Neural cell (in vitro differentiated cells): ENCODE results near the gene BABAM2. TPM values are rescaled to one million over a fixed set of nuclear protein-coding genes. Genes with fewer than 3 reads are reported as not detected.

Source experiments
- H2AFZ ChIP-seq: fragments of 200-600, 300-800 bp; sonication (generic), shearing (Covaris generic); 2 replicates; pipeline ENCODE4 v1.6.0; 2014; ENCODE audit warnings: low read depth, mild to moderate bottlenecking, antibody characterized with exemption, low read length, moderate library complexity
- H3F3A ChIP-seq: fragments of 200-600 bp; shearing (Covaris generic); 2 replicates; pipeline ENCODE4 v1.6.1; 2016; ENCODE audit warnings: mild to moderate bottlenecking, moderate library complexity, mixed read lengths, antibody characterized with exemption, low read length; ENCODE audit not compliant: insufficient read depth, poor library complexity, severe bottlenecking
- H3K27ac ChIP-seq: fragments of 200-600, 300-800 bp; sonication (generic), shearing (Covaris generic); 2 replicates; pipeline ENCODE4 v1.5.1; 2014; ENCODE audit warnings: mild to moderate bottlenecking, low read length, moderate library complexity
- H3K27me3 ChIP-seq: fragments of 300-800, 200-600 bp; sonication (generic), shearing (Covaris generic); 2 replicates; pipeline ENCODE4 v1.6.0; 2014; ENCODE audit warnings: mild to moderate bottlenecking, low read depth, low read length, moderate library complexity; ENCODE audit not compliant: insufficient read depth
- H3K36me3 ChIP-seq: fragments of 300-800, 200-600 bp; sonication (generic), shearing (Covaris generic); 2 replicates; pipeline ENCODE4 v1.5.1; 2014; ENCODE audit warnings: mild to moderate bottlenecking, antibody characterized with exemption, low read length, moderate library complexity; ENCODE audit not compliant: insufficient read depth
- H3K4me2 ChIP-seq: fragments of 300-800, 200-600 bp; sonication (generic), shearing (Covaris generic); 2 replicates; pipeline ENCODE4 v1.6.0; 2014; ENCODE audit warnings: mild to moderate bottlenecking, low read length
- H3K4me3 ChIP-seq: fragments of 300-800, 200-600 bp; sonication (generic), shearing (Covaris generic); 2 replicates; pipeline ENCODE4 v1.5.1; 2014; ENCODE audit warnings: mild to moderate bottlenecking, low read length, moderate library complexity
- H3K79me2 ChIP-seq: fragments of 200-600 bp; shearing (Covaris generic); replicated peaks from 2 replicates; pipeline ENCODE4 v1.6.0; 2014; ENCODE audit warnings: mild to moderate bottlenecking, low read length, moderate library complexity; ENCODE audit not compliant: insufficient read depth
- H3K9ac ChIP-seq: fragments of 300-800, 200-600 bp; sonication (generic), shearing (Covaris generic); 2 replicates; pipeline ENCODE4 v1.6.1; 2016; ENCODE audit warnings: mild to moderate bottlenecking, low read length, mixed read lengths
- H3K9me2 ChIP-seq: fragments of 200-600 bp; shearing (Covaris generic); 2 replicates; pipeline ENCODE4 v1.6.1; 2016; ENCODE audit warnings: mild to moderate bottlenecking, low read length, mixed read lengths; ENCODE audit not compliant: insufficient read depth
- H3K9me3 ChIP-seq: fragments of 200-600, 300-800 bp; sonication (generic), shearing (Covaris generic); 2 replicates; pipeline ENCODE4 v1.6.1; 2016; ENCODE audit warnings: mild to moderate bottlenecking, mixed run types, low read length, moderate library complexity, mixed read lengths
- H4K20me1 ChIP-seq: fragments of 200-600 bp; shearing (Covaris generic); 2 replicates; pipeline ENCODE4 v1.6.1; 2016; ENCODE audit warnings: mild to moderate bottlenecking, mixed run types; ENCODE audit not compliant: insufficient read depth
- CTCF ChIP-seq: fragments of 450-650 bp; IDR thresholded peaks from 2 replicates; pipeline ENCODE4 v1.5.1; 2014; ENCODE audit warnings: antibody characterized with exemption, mild to moderate bottlenecking, moderate library complexity; ENCODE audit not compliant: poor library complexity, severe bottlenecking
- EP300 ChIP-seq: fragments of 450-650 bp; conservative IDR thresholded peaks from 2 replicates; pipeline ENCODE4 v1.6.1; 2014; ENCODE audit warnings: antibody characterized with exemption, mild to moderate bottlenecking, moderate library complexity; ENCODE audit not compliant: poor library complexity, severe bottlenecking
- EZH2 ChIP-seq: fragments of 200-600, 300-800 bp; shearing (Covaris generic), sonication (generic); IDR thresholded peaks from 2 replicates; pipeline ENCODE4 v1.6.1; 2014; ENCODE audit warnings: antibody characterized with exemption, low read length, borderline replicate concordance, mild to moderate bottlenecking; ENCODE audit not compliant: insufficient read depth, poor library complexity, severe bottlenecking
- MXI1 ChIP-seq: fragments of 450-650 bp; conservative IDR thresholded peaks from 2 replicates; pipeline ENCODE4 v1.6.1; 2014; ENCODE audit warnings: antibody characterized with exemption, mild to moderate bottlenecking; ENCODE audit not compliant: poor library complexity, severe bottlenecking
- POLR2AphosphoS5 ChIP-seq: IDR thresholded peaks from 2 replicates; pipeline ENCODE4 v1.6.1; 2012
- RAD21 ChIP-seq: fragments of 450-650 bp; conservative IDR thresholded peaks from 2 replicates; pipeline ENCODE4 v1.6.1; 2014; ENCODE audit warnings: antibody characterized with exemption, mild to moderate bottlenecking, moderate library complexity
- REST ChIP-seq: IDR thresholded peaks from 2 replicates; pipeline ENCODE4 v1.6.1; 2012; ENCODE audit warnings: borderline replicate concordance
- SMC3 ChIP-seq: fragments of 450-650 bp; conservative IDR thresholded peaks from 2 replicates; pipeline ENCODE4 v1.6.1; 2014; ENCODE audit warnings: antibody characterized with exemption, mild to moderate bottlenecking, moderate library complexity; ENCODE audit not compliant: poor library complexity
- TAF1 ChIP-seq: IDR thresholded peaks from 2 replicates; pipeline ENCODE4 v1.6.1; 2012; ENCODE audit warnings: low read depth
- polyA plus RNA-seq: library from polyadenylated mRNA; depleted of rRNA; stranded (reverse); fragments of >200 nt; gene quantifications from 2 replicates; pipeline ENCODE4 v1.2.3, GENCODE V29; 2014

BABAM2 gene
- polyA plus RNA-seq, 1 donor from 2014 or later, result 15.3 TPM

DNA sequence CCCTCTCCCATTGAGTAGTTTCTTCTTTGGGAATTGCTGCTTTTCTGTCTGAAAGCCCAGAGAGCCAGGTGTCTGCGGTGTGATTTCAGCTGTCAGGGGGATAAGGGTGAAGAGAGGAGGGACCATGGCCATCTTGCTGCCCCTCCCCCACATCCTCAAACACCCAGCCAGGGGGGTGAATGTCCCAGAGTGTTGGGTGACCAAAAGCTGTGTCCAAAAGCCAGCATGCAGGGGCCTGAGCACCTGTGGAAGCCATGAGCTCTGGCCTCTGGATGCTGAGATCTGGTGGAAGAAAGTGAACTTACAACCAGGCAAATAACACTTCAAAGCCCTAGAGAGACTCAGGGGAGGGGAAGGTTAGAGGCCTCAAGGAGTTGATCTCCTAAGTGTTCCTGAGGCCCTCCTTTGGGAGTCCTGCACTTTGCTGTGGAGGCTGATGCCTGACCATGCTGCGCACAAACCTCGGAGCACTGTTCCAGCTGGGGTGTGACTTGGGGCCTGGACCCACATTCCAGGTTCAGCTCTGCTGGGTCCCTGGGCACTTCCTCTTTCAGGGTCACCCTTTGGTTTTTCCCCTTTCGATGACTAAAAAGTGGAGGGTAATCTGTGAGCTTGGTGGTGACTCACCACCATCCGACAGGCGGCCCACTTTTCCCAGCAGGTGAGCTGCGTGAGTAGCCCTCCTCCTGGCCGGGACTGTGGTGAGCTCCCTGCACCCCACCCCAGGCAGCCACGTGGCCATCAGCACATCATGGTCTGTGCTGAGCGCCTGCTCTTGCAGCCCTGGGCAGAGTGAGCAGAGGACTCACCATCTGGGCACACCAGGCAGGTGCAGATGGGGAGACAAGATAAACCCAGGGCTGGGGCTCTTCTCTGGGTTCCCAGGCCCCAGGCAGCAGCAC, 435.3 kb downstream of the BABAM2 start:
- no peaks in the 10 kb centered on the region for H4K20me1 ChIP-seq
- H3K9me3 ChIP-seq, result no peaks in the 10 kb centered on the region
- TF ChIP-seq POLR2AphosphoS5 (no peak), MXI1 (no peak), SMC3 (no peak), EZH2 (no peak), REST (no peak), TAF1 (no peak), RAD21 (no peak), EP300 (no peak), CTCF (no peak)
- no peak overlapping the region for H3K4me3 ChIP-seq
- H3K4me2 ChIP-seq, result no peak overlapping the region
- H3K27ac ChIP-seq, result no peak overlapping the region
- H2AFZ ChIP-seq, result no peak overlapping the region
- no peaks in the 10 kb centered on the region for H3K27me3 ChIP-seq
- H3K9me2 ChIP-seq, result no peaks in the 10 kb centered on the region
- no peaks in the 10 kb centered on the region for H3K36me3 ChIP-seq
- H3F3A ChIP-seq, result no peaks in the 10 kb centered on the region
- no peaks in the 10 kb centered on the region for H3K79me2 ChIP-seq
- no peak overlapping the region for H3K9ac ChIP-seq

DNA sequence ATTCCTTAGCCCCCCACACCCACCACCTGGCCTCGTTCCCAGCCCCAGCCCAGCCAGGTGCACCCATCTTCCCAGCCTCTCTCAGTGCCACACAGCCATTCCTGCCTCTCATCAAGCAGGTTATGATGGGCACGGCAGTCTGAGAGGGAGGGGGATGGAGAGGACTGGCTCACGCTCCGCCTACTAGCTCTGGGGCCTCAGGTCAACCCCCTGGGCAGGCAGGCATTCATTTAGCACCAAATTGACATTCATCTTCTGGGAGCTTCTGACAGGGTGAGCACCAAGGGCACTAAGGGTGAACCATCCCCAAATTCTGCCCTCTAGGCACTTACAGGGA, 435.9 kb downstream of the BABAM2 start:
- Histone ChIP-seq H3K9me3 (no peaks in the 10 kb centered on the region), H4K20me1 (no peaks in the 10 kb centered on the region), H3K9me2 (no peaks in the 10 kb centered on the region), H3K4me2 (no peak overlapping the region), H2AFZ (no peak overlapping the region), H3K4me3 (no peak overlapping the region), H3F3A (no peaks in the 10 kb centered on the region), H3K36me3 (no peaks in the 10 kb centered on the region), H3K27ac (no peak overlapping the region), H3K79me2 (no peaks in the 10 kb centered on the region), H3K9ac (no peak overlapping the region), H3K27me3 (no peaks in the 10 kb centered on the region)
- TF ChIP-seq CTCF, result no peak
- TF ChIP-seq EZH2, result no peak
- no peak for TF ChIP-seq POLR2AphosphoS5
- TF ChIP-seq TAF1, result no peak
- no peak for TF ChIP-seq RAD21
- no peak for TF ChIP-seq MXI1
- no peak for TF ChIP-seq EP300
- no peak for TF ChIP-seq SMC3
- no peak for TF ChIP-seq REST
